22Rv1 (cell line): Measurements from ENCODE around the gene GNB1L.

Experiments used
- ZFX ChIP-seq: fragments of 450-650 bp; IDR thresholded peaks from 2 replicates; pipeline ENCODE4 v1.6.1; 2017; ENCODE audit warnings: antibody characterized with exemption, borderline replicate concordance
- TF ChIP-seq, protein P1 (sequence below): fragments of 450-650 bp; IDR thresholded peaks from 2 replicates; pipeline ENCODE4 v1.5.1; 2017; ENCODE audit warnings: mild to moderate bottlenecking

DNA sequence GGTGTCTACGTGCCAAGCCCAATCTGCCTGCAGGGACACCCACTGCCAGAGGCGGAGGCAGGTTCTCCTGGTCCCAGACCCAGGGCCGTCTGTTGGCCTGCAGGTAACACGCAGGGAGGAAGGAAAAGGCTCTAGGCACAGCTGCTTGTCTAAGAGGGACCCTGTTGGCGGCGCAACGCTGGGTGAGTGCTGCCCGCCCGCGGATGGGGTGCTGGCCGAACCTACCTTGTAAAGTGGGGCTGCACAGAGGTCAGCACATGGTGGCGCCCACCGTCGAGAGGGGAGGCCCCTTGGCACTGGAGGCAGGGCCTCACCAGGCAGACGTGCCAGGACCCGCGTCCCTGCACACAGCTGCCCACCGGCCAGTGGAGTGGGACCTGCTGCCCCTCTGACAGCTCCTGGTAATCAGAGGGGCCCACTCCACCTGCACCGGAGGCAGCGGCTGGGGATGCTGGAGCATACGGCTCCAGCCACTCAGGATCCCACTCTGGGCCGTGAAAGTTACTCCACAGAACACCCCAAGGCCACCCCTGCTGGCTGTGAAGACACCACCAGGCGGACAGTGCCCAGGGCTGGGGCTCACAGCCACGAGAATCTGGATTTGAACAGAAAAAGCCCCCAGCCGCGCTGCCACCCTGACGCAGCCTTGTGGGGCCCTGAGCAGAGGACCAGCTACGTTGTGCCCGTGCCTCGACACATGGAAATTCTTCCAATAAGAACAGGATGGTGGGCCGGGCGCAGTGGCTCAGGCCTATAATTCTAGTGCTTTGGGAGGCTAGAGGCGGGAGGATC is 70.1 kb downstream of the GNB1L start:
- TF ChIP-seq, protein P1, sequence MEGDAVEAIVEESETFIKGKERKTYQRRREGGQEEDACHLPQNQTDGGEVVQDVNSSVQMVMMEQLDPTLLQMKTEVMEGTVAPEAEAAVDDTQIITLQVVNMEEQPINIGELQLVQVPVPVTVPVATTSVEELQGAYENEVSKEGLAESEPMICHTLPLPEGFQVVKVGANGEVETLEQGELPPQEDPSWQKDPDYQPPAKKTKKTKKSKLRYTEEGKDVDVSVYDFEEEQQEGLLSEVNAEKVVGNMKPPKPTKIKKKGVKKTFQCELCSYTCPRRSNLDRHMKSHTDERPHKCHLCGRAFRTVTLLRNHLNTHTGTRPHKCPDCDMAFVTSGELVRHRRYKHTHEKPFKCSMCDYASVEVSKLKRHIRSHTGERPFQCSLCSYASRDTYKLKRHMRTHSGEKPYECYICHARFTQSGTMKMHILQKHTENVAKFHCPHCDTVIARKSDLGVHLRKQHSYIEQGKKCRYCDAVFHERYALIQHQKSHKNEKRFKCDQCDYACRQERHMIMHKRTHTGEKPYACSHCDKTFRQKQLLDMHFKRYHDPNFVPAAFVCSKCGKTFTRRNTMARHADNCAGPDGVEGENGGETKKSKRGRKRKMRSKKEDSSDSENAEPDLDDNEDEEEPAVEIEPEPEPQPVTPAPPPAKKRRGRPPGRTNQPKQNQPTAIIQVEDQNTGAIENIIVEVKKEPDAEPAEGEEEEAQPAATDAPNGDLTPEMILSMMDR, result no peak
- no peak for TF ChIP-seq ZFX
